Esophagus squamous epithelium (tissue), 4 donors: ENCODE measurements around the gene CANT1.

Experiments
- POLR2A ChIP-seq, 4 donors: fragments of 450-650 bp; IDR thresholded peaks; one replicate each; pipeline ENCODE4 v1.6.1; 2017; ENCODE audit warnings: antibody characterized with exemption in 4 of 4, mild to moderate bottlenecking in 4 of 4, moderate library complexity in 3 of 4
- TF ChIP-seq, protein P1 (sequence below), 6 experiments: fragments of 450-650 bp in 4 of 6; fragments of 200-600 bp in 2 of 6; sonication (generic) in 2 of 6; IDR thresholded peaks; one replicate each; pipeline ENCODE4 v1.5.1; 2016 to 2019; ENCODE audit warnings: antibody characterized with exemption in 6 of 6, mild to moderate bottlenecking in 4 of 6, moderate library complexity in 4 of 6

GRCh38 chr17:79002796-79003593, 6.6 kb downstream of the CANT1 start:
- TF ChIP-seq, protein P1, sequence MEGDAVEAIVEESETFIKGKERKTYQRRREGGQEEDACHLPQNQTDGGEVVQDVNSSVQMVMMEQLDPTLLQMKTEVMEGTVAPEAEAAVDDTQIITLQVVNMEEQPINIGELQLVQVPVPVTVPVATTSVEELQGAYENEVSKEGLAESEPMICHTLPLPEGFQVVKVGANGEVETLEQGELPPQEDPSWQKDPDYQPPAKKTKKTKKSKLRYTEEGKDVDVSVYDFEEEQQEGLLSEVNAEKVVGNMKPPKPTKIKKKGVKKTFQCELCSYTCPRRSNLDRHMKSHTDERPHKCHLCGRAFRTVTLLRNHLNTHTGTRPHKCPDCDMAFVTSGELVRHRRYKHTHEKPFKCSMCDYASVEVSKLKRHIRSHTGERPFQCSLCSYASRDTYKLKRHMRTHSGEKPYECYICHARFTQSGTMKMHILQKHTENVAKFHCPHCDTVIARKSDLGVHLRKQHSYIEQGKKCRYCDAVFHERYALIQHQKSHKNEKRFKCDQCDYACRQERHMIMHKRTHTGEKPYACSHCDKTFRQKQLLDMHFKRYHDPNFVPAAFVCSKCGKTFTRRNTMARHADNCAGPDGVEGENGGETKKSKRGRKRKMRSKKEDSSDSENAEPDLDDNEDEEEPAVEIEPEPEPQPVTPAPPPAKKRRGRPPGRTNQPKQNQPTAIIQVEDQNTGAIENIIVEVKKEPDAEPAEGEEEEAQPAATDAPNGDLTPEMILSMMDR (IDR thresholded peaks at IDR 0.05), result no peak
- TF ChIP-seq POLR2A (IDR thresholded peaks at IDR 0.05), result no peak
